HepG2 (cell line): ENCODE data around the gene ZNF747. TPM values are rescaled to one million over a fixed set of nuclear protein-coding genes. Genes with fewer than 3 reads are reported as not detected.
A peak's percentile ranks its signal among the peaks of the same experiment; 100 is the strongest.

Experiments
- ADNP ChIP-seq: sonication (generic); formaldehyde crosslinking; IDR thresholded peaks from 2 replicates; pipeline ENCODE4 v1.4.0; 2020; ENCODE audit warnings: missing genetic modification reagents
- GATAD1 ChIP-seq: IDR thresholded peaks from 2 replicates; pipeline ENCODE4 v1.6.1; 2016; ENCODE audit warnings: missing genetic modification reagents, missing compliant biosample characterization
- HOXA3 ChIP-seq: sonication (generic); formaldehyde crosslinking; IDR thresholded peaks from 2 replicates; pipeline ENCODE4 v1.5.0; 2020; ENCODE audit warnings: missing genetic modification reagents
- JARID2 ChIP-seq: sonication (generic); formaldehyde crosslinking; IDR thresholded peaks from 2 replicates; pipeline ENCODE4 v1.8.1; 2023; ENCODE audit warnings: missing genetic modification reagents, inconsistent platforms; ENCODE audit not compliant: insufficient replicate concordance
- KAT8 ChIP-seq: IDR thresholded peaks from 2 replicates; pipeline ENCODE4 v1.6.1; 2016; ENCODE audit warnings: missing genetic modification reagents, missing compliant biosample characterization
- MATR3 ChIP-seq: sonication (generic); formaldehyde crosslinking; IDR thresholded peaks from 2 replicates; pipeline ENCODE4 v1.4.0; 2020; ENCODE audit warnings: missing genetic modification reagents
- NFE2L1 ChIP-seq: sonication (generic); formaldehyde crosslinking; IDR thresholded peaks from 2 replicates; pipeline ENCODE4 v1.4.0; 2020; ENCODE audit warnings: missing genetic modification reagents, mild to moderate bottlenecking, borderline replicate concordance
- POLR2AphosphoS2 ChIP-seq: IDR thresholded peaks from 2 replicates; pipeline ENCODE4 v1.6.1; 2011; ENCODE audit warnings: low read depth, low read length, improper control_type of control experiment
- PTBP1 ChIP-seq: fragments of 200-400 bp; formaldehyde crosslinking; IDR thresholded peaks from 2 replicates; pipeline ENCODE4 v1.6.1; 2018; ENCODE audit warnings: low read length, low read depth; ENCODE audit not compliant: poor library complexity, severe bottlenecking
- ZNF430 ChIP-seq: sonication (generic); formaldehyde crosslinking; IDR thresholded peaks from 2 replicates; pipeline ENCODE4 v1.9.0; 2021; ENCODE audit warnings: mild to moderate bottlenecking, missing genetic modification reagents
- ZNF549 ChIP-seq: sonication (generic); formaldehyde crosslinking; IDR thresholded peaks from 2 replicates; pipeline ENCODE4 v1.5.0; 2020; ENCODE audit warnings: missing genetic modification reagents
- ZNF720 ChIP-seq: sonication (generic); formaldehyde crosslinking; IDR thresholded peaks from 2 replicates; pipeline ENCODE4 v1.4.0; 2020; ENCODE audit warnings: missing genetic modification reagents
- ZNF878 ChIP-seq: sonication (generic); formaldehyde crosslinking; IDR thresholded peaks from 2 replicates; pipeline ENCODE4 v1.8.1; 2023; ENCODE audit warnings: mild to moderate bottlenecking, missing genetic modification reagents, moderate library complexity
- ZSCAN22 ChIP-seq: sonication (generic); formaldehyde crosslinking; IDR thresholded peaks from 2 replicates; pipeline ENCODE4 v1.4.0; 2020; ENCODE audit warnings: mild to moderate bottlenecking, missing genetic modification reagents
- polyA plus RNA-seq, 8 experiments: library from polyadenylated mRNA; depleted of rRNA in 3 of 8; stranded (reverse) in 7 of 8; unstranded in 1 of 8; fragments of >200 nt; fragmentation: Illumina TruSeq in 4 of 8; extraction: Trizol in 4 of 8; gene quantifications; 2 replicates each; pipeline versions ENCODE4 v1.2.1 to v1.2.3, GENCODE V29; 2011 to 2016; ENCODE audit warnings: low read depth in 4 of 8, missing spikeins in 1 of 8, mixed read lengths in 1 of 8; ENCODE audit not compliant: insufficient read depth in 1 of 8
- total RNA-seq, 5 experiments: library from RNA; depleted of rRNA; stranded (reverse); fragments of >200 nt; fragmentation: Illumina TruSeq; extraction: Trizol; gene quantifications; 2 replicates each; pipeline ENCODE4 v1.2.3, GENCODE V29; 2016; ENCODE audit warnings: low read depth in 1 of 5
- TF ChIP-seq, protein P1 (sequence below): sonication (generic); formaldehyde crosslinking; IDR thresholded peaks from 2 replicates; pipeline ENCODE4 v1.4.0; 2020; ENCODE audit warnings: missing genetic modification reagents
- TF ChIP-seq, protein P2 (sequence below): sonication (generic); formaldehyde crosslinking; IDR thresholded peaks from 2 replicates; pipeline ENCODE4 v1.8.0; 2022; ENCODE audit warnings: missing genetic modification reagents, low read depth, mild to moderate bottlenecking, borderline replicate concordance
- TF ChIP-seq, protein P3 (sequence below): sonication (generic); formaldehyde crosslinking; IDR thresholded peaks from 2 replicates; pipeline ENCODE4 v1.4.0; 2020; ENCODE audit warnings: missing genetic modification reagents
- TF ChIP-seq, protein P4 (sequence below): IDR thresholded peaks from 2 replicates; pipeline ENCODE4 v1.6.1; 2016; ENCODE audit warnings: low read depth

ZNF747 gene
- total and polyA plus RNA-seq, 2 of the 13 experiments (the other 11 are each of a cell fraction or from before 2014, with no cell fraction given): 7.2 to 10.2 TPM

DNA sequence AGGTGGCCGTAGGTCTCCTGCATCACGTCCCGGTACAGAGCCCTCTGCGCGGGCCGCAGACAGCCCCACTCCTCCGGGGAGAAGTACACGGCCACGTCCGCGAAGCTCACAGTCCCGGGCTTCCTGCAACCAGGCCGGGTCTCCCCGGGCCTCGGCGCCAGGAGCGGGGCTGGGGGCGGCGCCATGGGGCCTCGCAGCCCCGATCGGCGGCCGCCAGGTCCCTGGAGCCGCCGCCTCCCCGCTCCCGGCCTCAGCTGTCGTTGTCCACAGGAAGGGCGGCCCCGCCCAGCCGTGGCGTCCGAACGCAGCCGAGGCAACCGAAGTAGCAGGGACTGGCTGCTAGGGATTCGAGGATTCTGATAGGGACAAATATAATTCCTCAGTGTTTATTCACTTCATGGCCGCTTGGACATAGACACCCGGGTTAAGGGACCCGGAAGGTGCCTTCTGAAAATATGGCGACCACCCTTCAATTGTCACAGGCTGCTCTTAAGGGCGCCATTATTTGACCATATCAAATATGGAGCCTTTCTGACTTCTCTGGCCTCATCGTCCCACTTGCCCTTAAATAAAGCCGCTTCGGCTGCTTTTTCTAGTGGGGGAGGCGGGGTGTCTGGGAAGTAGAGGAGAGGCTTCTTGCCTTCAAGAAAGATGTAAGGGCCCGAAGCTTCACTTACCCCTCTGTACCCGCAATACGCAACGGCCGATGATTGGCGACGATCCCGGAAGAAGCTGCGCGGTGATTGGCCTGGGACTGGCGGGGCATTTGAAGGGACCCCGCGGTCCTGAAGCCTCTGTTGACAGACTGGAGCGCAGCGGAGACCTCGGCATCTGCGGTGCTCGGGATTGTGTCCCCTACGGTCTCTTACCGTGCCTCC is 37.0 kb upstream of the ZNF747 start, which contains the start of gene ZNF688 (continued):
- TF ChIP-seq, protein P1, sequence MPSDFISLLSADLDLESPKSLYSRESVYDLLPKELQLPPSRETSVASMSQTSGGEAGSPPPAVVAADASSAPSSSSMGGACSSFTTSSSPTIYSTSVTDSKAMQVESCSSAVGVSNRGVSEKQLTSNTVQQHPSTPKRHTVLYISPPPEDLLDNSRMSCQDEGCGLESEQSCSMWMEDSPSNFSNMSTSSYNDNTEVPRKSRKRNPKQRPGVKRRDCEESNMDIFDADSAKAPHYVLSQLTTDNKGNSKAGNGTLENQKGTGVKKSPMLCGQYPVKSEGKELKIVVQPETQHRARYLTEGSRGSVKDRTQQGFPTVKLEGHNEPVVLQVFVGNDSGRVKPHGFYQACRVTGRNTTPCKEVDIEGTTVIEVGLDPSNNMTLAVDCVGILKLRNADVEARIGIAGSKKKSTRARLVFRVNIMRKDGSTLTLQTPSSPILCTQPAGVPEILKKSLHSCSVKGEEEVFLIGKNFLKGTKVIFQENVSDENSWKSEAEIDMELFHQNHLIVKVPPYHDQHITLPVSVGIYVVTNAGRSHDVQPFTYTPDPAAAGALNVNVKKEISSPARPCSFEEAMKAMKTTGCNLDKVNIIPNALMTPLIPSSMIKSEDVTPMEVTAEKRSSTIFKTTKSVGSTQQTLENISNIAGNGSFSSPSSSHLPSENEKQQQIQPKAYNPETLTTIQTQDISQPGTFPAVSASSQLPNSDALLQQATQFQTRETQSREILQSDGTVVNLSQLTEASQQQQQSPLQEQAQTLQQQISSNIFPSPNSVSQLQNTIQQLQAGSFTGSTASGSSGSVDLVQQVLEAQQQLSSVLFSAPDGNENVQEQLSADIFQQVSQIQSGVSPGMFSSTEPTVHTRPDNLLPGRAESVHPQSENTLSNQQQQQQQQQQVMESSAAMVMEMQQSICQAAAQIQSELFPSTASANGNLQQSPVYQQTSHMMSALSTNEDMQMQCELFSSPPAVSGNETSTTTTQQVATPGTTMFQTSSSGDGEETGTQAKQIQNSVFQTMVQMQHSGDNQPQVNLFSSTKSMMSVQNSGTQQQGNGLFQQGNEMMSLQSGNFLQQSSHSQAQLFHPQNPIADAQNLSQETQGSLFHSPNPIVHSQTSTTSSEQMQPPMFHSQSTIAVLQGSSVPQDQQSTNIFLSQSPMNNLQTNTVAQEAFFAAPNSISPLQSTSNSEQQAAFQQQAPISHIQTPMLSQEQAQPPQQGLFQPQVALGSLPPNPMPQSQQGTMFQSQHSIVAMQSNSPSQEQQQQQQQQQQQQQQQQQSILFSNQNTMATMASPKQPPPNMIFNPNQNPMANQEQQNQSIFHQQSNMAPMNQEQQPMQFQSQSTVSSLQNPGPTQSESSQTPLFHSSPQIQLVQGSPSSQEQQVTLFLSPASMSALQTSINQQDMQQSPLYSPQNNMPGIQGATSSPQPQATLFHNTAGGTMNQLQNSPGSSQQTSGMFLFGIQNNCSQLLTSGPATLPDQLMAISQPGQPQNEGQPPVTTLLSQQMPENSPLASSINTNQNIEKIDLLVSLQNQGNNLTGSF: no peak; the same call in 1 of the 2 replicates
- TF ChIP-seq GATAD1 (peak; percentile 95), KAT8 (CRISPR knock-in tag) (peak; percentile 85), POLR2AphosphoS2 (no peak), JARID2 (no peak), ADNP (no peak), NFE2L1 (CRISPR knock-in tag) (no peak), ZSCAN22 (CRISPR knock-in tag) (no peak), ZNF720 (no peak), ZNF549 (CRISPR knock-in tag) (0 out of 2 replicates have a peak, but pooled peaks have one; percentile 19), HOXA3 (CRISPR knock-in tag) (peak; percentile 93), MATR3 (no peak), ZNF878 (CRISPR knock-in tag) (peak; percentile 81; the same call in 1 of the 2 replicates), ZNF430 (CRISPR knock-in tag) (peak; percentile 73; the same call in 1 of the 2 replicates), PTBP1 (peak; percentile 51)
- TF ChIP-seq, protein P2, sequence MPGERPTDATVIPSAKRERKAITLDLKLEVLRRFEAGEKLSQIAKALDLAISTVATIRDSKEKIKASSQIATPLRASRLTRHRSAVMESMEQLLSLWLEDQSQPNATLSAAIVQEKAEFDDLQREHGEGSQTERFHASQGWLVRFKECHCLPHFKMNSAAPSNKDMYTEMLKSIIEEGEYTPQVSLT (CRISPR knock-in tag): no peak; the same call in 1 of the 2 replicates
- TF ChIP-seq, protein P3, sequence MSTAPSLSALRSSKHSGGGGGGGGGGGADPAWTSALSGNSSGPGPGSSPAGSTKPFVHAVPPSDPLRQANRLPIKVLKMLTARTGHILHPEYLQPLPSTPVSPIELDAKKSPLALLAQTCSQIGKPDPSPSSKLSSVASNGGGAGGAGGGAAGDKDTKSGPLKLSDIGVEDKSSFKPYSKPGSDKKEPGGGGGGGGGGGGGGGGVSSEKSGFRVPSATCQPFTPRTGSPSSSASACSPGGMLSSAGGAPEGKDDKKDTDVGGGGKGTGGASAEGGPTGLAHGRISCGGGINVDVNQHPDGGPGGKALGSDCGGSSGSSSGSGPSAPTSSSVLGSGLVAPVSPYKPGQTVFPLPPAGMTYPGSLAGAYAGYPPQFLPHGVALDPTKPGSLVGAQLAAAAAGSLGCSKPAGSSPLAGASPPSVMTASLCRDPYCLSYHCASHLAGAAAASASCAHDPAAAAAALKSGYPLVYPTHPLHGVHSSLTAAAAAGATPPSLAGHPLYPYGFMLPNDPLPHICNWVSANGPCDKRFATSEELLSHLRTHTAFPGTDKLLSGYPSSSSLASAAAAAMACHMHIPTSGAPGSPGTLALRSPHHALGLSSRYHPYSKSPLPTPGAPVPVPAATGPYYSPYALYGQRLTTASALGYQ (CRISPR knock-in tag): no peak
- TF ChIP-seq, protein P4, sequence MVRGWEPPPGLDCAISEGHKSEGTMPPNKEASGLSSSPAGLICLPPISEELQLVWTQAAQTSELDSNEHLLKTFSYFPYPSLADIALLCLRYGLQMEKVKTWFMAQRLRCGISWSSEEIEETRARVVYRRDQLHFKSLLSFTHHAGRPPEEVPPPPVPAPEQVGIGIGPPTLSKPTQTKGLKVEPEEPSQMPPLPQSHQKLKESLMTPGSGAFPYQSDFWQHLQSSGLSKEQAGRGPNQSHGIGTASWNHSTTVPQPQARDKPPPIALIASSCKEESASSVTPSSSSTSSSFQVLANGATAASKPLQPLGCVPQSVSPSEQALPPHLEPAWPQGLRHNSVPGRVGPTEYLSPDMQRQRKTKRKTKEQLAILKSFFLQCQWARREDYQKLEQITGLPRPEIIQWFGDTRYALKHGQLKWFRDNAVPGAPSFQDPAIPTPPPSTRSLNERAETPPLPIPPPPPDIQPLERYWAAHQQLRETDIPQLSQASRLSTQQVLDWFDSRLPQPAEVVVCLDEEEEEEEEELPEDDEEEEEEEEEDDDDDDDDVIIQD (CRISPR knock-in tag): no peak
